PC-9 (cell line): ENCODE data around the gene LMO7. TPM values are rescaled to one million over a fixed set of nuclear protein-coding genes. Genes with fewer than 3 reads are reported as not detected.

Experiments used
- BruUV-seq: library from RNA; stranded (reverse); fragments of 400-500 nt; replicated peaks from 2 replicates; lab custom pipeline; 2021; lab: Mats Ljungman, UMichigan
- CTCF ChIA-PET: fragments of 300-600 bp; sonication (Branson Sonifier 250); formaldehyde crosslinking; loops from one replicate; lab custom pipeline; 2022; ENCODE audit warnings: antibody characterized with exemption; lab: Charles Lee
- POLR2A ChIA-PET: fragments of 300-600 bp; sonication (Branson Sonifier 250); formaldehyde crosslinking; loops from one replicate; lab custom pipeline; 2022; ENCODE audit warnings: antibody characterized with exemption; ENCODE audit not compliant: unreplicated experiment; lab: Charles Lee
- DNase-seq, 2 experiments: peaks; one replicate each; pipeline versions ENCODE4 v3.0.0 to v3.0.0-alpha.2; 2015 to 2022; ENCODE audit warnings: mixed read lengths in 1 of 2
- H2AFZ ChIP-seq: fragments of 200-600 bp; sonication (generic); 2 replicates; pipeline ENCODE4 v1.8.1; 2017; ENCODE audit warnings: antibody characterized with exemption
- H3F3A ChIP-seq: fragments of 200-600 bp; sonication (generic); 2 replicates; pipeline ENCODE4 v1.8.1; 2017; ENCODE audit warnings: antibody characterized with exemption, mild to moderate bottlenecking, low read depth; ENCODE audit not compliant: insufficient read depth
- H3K27ac ChIP-seq: fragments of 200-600 bp; sonication (generic); 2 replicates; pipeline ENCODE4 v1.6.1; 2016; ENCODE audit warnings: mixed run types
- H3K27me3 ChIP-seq: fragments of 200-600 bp; sonication (generic); 2 replicates; pipeline ENCODE4 v1.6.1; 2016; ENCODE audit warnings: low read depth, mixed run types; ENCODE audit not compliant: insufficient read depth
- H3K36me3 ChIP-seq: fragments of 200-600 bp; sonication (generic); 2 replicates; pipeline ENCODE4 v1.6.1; 2016; ENCODE audit warnings: low read depth, mixed run types
- H3K4me1 ChIP-seq: fragments of 200-600 bp; sonication (generic); replicated peaks from 2 replicates; pipeline ENCODE4 v1.6.1; 2016; ENCODE audit warnings: mixed run types; ENCODE audit not compliant: insufficient read depth
- H3K4me2 ChIP-seq: fragments of 200-600 bp; sonication (generic); 2 replicates; pipeline ENCODE4 v1.6.1; 2017; ENCODE audit warnings: mixed run types
- H3K4me3 ChIP-seq: fragments of 200-600 bp; sonication (generic); 2 replicates; pipeline ENCODE4 v1.6.1; 2016; ENCODE audit warnings: mixed run types
- H3K79me2 ChIP-seq: fragments of 200-600 bp; sonication (generic); 2 replicates; pipeline ENCODE4 v1.6.1; 2017; ENCODE audit warnings: low read depth, mixed run types
- H3K9me2 ChIP-seq: fragments of 200-600 bp; sonication (generic); 2 replicates; pipeline ENCODE4 v1.8.1; 2017; ENCODE audit warnings: mild to moderate bottlenecking; ENCODE audit not compliant: insufficient read depth
- H3K9me3 ChIP-seq: fragments of 200-600 bp; sonication (generic); 2 replicates; pipeline ENCODE4 v1.8.1; 2016; ENCODE audit warnings: low read depth; ENCODE audit not compliant: insufficient read depth
- H4K20me1 ChIP-seq: fragments of 200-600 bp; sonication (generic); 2 replicates; pipeline ENCODE4 v1.8.1; 2017; ENCODE audit not compliant: insufficient read depth
- CTCF ChIP-seq: fragments of 200-600 bp; sonication (generic); conservative IDR thresholded peaks from 2 replicates; pipeline ENCODE4 v1.6.1; 2017; ENCODE audit warnings: mixed run types, antibody characterized with exemption, mild to moderate bottlenecking, moderate library complexity
- EZH2 ChIP-seq: fragments of 200-600 bp; sonication (generic); IDR thresholded peaks from 2 replicates; pipeline ENCODE4 v1.8.0; 2017; ENCODE audit warnings: antibody characterized with exemption, low read depth
- intact Hi-C: fragments of 100-400 bp; cut with micrococcal nuclease; formaldehyde crosslinking; loops from one replicate; pipeline ENCODE4 v1.10.0; 2022; ENCODE audit not compliant: unreplicated experiment
- total RNA-seq: library from RNA; stranded (reverse); gene quantifications from 2 replicates; pipeline ENCODE4 v1.2.3, GENCODE V29; 2021

LMO7 gene
- total RNA-seq, 1 experiment from 2014 or later: 93.0 TPM

GRCh38 chr13:75717525-75717924 lies 81.4 kb downstream of the LMO7 start:
- Histone ChIP-seq H3K27ac (peak overlapping the region; percentile 95; the same call in 1 of the 2 replicates), H3K9me3 (no peaks in the 10 kb centered on the region), H3K36me3 (no peaks in the 10 kb centered on the region; the same call in 1 of the 2 replicates), H3K27me3 (no peaks in the 10 kb centered on the region), H4K20me1 (no peaks in the 10 kb centered on the region), H3K9me2 (no peaks in the 10 kb centered on the region), H3F3A (peaks cover 17% of the 10 kb centered on the region), H3K4me3 (no peak overlapping the region), H3K79me2 (no peaks in the 10 kb centered on the region), H3K4me2 (no peak overlapping the region), H3K4me1 (peaks cover 21% of the 10 kb centered on the region), H2AFZ (no peak overlapping the region)
- no peak for TF ChIP-seq CTCF
- TF ChIP-seq EZH2: no peak
- DNase-seq: no peak
- no TSS peak for BruUV-seq
- intact Hi-C loops: no loop called here
- ChIA-PET CTCF (no interaction called here), POLR2A (no interaction called here)

- peaks cover 37% of the 10 kb centered on the region for H3F3A ChIP-seq
- H3K4me2 ChIP-seq: no peak overlapping the region
- no peaks in the 10 kb centered on the region; the same call in 1 of the 2 replicates for H3K36me3 ChIP-seq
- intact Hi-C loops: no loop called here
- H2AFZ ChIP-seq: no peak overlapping the region
- no peaks in the 10 kb centered on the region for H3K9me3 ChIP-seq
- H3K27me3 ChIP-seq: no peaks in the 10 kb centered on the region
- H3K9me2 ChIP-seq: no peaks in the 10 kb centered on the region
- no peaks in the 10 kb centered on the region for H4K20me1 ChIP-seq
- H3K4me1 ChIP-seq: peaks cover 37% of the 10 kb centered on the region
- no peak overlapping the region for H3K4me3 ChIP-seq
- DNase-seq: no peak
- no peaks in the 10 kb centered on the region for H3K79me2 ChIP-seq
- no peak overlapping the region for H3K27ac ChIP-seq
- no TSS peak for BruUV-seq
- no peak for TF ChIP-seq CTCF
- TF ChIP-seq EZH2: no peak
- POLR2A ChIA-PET: no interaction called here
- CTCF ChIA-PET: no interaction called here
These were observed 85.2 kb downstream of the LMO7 start for GRCh38 chr13:75721307-75721706.

GRCh38 chr13:75723901-75724300 lies 87.8 kb downstream of the LMO7 start:
- DNase-seq: no peak
- H3K4me1 ChIP-seq: peaks cover 37% of the 10 kb centered on the region
- peaks cover 33% of the 10 kb centered on the region for H3F3A ChIP-seq
- no peaks in the 10 kb centered on the region for H3K27me3 ChIP-seq
- H4K20me1 ChIP-seq: no peaks in the 10 kb centered on the region
- intact Hi-C loops: loop anchor here (2.0 kb wide), 1 partner anchor 65 kb away; no protein-coding TSS in a partner anchor
- H3K9me3 ChIP-seq: no peaks in the 10 kb centered on the region
- TF ChIP-seq EZH2 (no peak), CTCF (no peak)
- CTCF ChIA-PET: no interaction called here
- H3K9me2 ChIP-seq: no peaks in the 10 kb centered on the region
- H3K36me3 ChIP-seq: no peaks in the 10 kb centered on the region
- BruUV-seq: no TSS peak
- H3K4me2 ChIP-seq: peak overlapping the region; percentile 63
- no peaks in the 10 kb centered on the region for H3K79me2 ChIP-seq
- H2AFZ ChIP-seq: no peak overlapping the region
- POLR2A ChIA-PET: no interaction called here
- H3K27ac ChIP-seq: peak overlapping the region; percentile 94
- H3K4me3 ChIP-seq: no peak overlapping the region
